Bronchial epithelial cell (primary cell): ENCODE data around the gene DLGAP1. TPM values are rescaled to one million over a fixed set of nuclear protein-coding genes. Genes with fewer than 3 reads are reported as not detected.

Source experiments
- DNase-seq: peaks from one replicate; pipeline ENCODE4 v3.0.0-alpha.2; 2010; ENCODE audit warnings: low read depth
- FAIRE-seq: peaks from 2 replicates; lab custom pipeline; 2011; peaks lifted over from hg19 to GRCh38; lab: Jason Lieb, UNC
- H3K27me3 ChIP-seq: 2 replicates; pipeline ENCODE4 v1.5.1; 2011; ENCODE audit warnings: low read length; ENCODE audit not compliant: control insufficient read depth, insufficient read depth
- H3K36me3 ChIP-seq: 2 replicates; pipeline ENCODE4 v1.5.1; 2011; ENCODE audit warnings: low read length; ENCODE audit not compliant: control insufficient read depth, insufficient read depth
- H3K4me3 ChIP-seq: 2 replicates; pipeline ENCODE4 v1.5.1; 2011; ENCODE audit warnings: mild to moderate bottlenecking, low read depth, low read length, control low read depth
- CTCF ChIP-seq: IDR thresholded peaks from 2 replicates; pipeline ENCODE4 v1.5.1; 2011; ENCODE audit warnings: mild to moderate bottlenecking, moderate library complexity, low read length, control low read depth, inconsistent platforms; ENCODE audit not compliant: insufficient read depth, severe bottlenecking
- total RNA-seq: library from RNA; depleted of rRNA; stranded (reverse); fragments of >200 nt; gene quantifications from 2 replicates; pipeline ENCODE4 v1.2.1, GENCODE V29; 2014

Gene DLGAP1
- total RNA-seq, 1 donor from 2014 or later: not detected

DNA sequence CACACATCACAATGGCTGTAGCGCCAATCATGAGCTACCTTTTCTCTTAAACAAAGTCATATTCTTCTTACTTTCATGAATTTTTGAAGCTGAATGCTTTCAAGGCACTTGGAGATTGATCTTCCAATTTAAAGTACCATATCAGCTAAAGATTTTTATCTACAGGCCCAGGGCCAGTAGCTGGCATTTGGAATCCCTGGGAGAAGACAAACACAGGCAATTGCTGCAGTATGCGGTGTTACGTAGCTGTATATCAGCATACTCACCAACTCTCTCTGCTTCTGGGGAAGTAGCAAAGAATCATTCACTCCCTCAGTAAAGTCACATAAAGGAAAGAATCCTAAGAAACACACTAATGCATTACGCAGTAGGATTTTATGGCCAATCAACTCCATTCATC lies 202.3 kb downstream of the DLGAP1 start:
- no peaks in the 10 kb centered on the region for H3K36me3 ChIP-seq
- FAIRE-seq (no peak), DNase-seq (no peak)
- no peaks in the 10 kb centered on the region for H3K27me3 ChIP-seq
- TF ChIP-seq CTCF: no peak
- H3K4me3 ChIP-seq: no peak overlapping the region

DNA sequence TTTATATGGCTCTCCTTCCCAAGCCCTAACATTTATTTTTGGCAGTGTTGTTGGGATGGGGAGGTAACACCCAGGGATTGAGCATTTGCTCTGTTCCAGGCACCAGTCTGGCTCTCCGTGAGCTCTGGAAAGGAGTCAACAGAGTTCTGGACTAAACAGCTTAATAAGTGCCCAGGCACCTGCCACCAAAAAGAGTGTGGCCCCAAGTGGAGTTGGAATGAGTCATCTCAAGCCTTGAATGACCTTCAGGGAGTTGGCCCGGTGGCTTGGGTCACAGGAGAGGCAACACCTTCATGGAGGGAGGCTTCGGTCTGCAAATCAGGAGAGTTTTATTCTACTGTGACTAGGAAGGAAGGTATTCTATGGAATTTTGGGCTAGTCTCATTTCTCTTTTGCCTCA lies 203.2 kb downstream of the DLGAP1 start:
- Histone ChIP-seq H3K4me3 (no peak overlapping the region), H3K36me3 (no peaks in the 10 kb centered on the region), H3K27me3 (no peaks in the 10 kb centered on the region)
- FAIRE-seq: no peak
- no peak for TF ChIP-seq CTCF
- no peak for DNase-seq

DNA sequence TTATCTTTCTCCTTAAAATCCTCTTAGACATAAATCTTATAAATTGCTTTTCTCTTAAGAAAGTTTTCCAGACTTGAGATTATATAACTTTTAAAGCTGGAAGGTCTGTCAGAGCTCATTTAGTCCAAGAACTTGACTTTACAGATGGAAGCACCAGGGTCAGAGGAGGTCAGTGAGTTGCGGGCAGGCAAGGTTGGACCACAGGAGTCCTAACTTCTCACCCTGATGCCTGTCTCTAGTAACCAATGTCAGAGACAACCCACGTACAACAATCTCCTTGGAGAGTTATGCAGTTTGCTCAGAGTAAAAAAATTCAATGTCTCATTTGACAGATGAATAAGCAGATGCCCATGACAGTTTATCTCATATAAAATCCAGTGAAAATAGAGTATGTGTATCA lies 203.9 kb downstream of the DLGAP1 start:
- Histone ChIP-seq H3K27me3 (no peaks in the 10 kb centered on the region), H3K36me3 (no peaks in the 10 kb centered on the region), H3K4me3 (no peak overlapping the region)
- DNase-seq (no peak), FAIRE-seq (no peak)
- TF ChIP-seq CTCF: no peak

- TF ChIP-seq CTCF: no peak
- FAIRE-seq (no peak), DNase-seq (no peak)
- no peaks in the 10 kb centered on the region for H3K27me3 ChIP-seq
- H3K4me3 ChIP-seq: no peak overlapping the region
- no peaks in the 10 kb centered on the region for H3K36me3 ChIP-seq
Measured at GRCh38 chr18:4250141-4250540, 205.0 kb downstream of the DLGAP1 start.

- no peak for FAIRE-seq
- Histone ChIP-seq H3K27me3 (no peaks in the 10 kb centered on the region), H3K4me3 (no peak overlapping the region), H3K36me3 (no peaks in the 10 kb centered on the region)
- no peak for TF ChIP-seq CTCF
- DNase-seq: no peak
Measured at GRCh38 chr18:4248686-4249085, 206.4 kb downstream of the DLGAP1 start.

- no peak for DNase-seq
- no peaks in the 10 kb centered on the region for H3K36me3 ChIP-seq
- FAIRE-seq: no peak
- no peak overlapping the region for H3K4me3 ChIP-seq
- no peak for TF ChIP-seq CTCF
- no peaks in the 10 kb centered on the region for H3K27me3 ChIP-seq
Measured at GRCh38 chr18:4246374-4246773, 208.7 kb downstream of the DLGAP1 start.
